ENCODE data around the gene RNF220.

Gene RNF220

DNA sequence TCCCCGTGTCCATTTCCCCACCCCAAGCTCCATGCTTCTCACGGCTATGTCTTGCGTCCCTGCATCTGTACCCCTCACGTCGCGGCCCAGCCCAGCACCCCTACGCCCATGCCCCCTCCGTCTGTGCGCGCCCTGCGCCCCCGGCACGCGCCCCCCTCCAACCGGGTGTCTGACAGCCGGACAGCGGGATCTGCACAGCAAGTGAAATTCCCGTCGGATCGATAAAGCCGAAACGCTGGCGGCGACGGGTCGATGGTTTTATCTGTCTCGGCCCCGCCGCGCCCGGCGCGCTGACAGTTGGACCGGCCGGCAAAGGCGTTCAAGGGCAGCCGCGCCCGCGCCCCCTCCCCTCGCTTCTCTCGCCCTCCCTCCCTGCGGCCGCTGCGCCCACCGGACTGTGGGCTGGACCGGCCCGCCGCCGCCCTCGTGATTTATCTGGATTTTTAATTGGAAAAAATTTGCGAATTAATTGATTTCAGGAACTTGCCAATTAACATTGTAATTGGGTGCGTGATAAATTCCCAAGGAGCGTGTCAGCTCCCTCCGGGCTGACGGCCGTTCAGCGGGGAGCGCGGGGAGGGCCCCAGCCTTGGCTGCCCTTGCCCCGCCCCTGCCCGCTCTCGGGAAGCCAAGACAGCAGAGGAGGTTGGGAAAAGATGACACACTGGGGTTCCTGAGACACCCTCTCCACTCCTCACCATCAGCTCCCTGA is 212.1 kb downstream of the RNF220 start:
- DNase-seq: no peak

DNA sequence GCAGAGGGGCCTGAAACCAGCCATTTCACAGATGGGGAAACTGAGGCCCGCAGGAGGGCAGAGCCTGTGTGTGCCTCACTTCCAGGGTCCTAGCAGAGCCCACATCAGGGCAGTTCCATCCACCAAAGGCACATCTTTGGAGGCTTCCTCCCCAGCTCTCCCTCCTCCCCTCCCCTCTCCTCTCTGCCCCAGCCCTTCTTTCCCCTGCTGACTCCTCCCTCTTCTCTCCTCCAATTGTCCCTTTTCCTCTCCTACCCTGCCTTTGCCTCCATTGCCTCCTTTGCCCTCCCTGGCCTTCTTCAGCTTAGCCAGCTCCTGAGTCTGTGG is 212.6 kb downstream of the RNF220 start:
- no peak for DNase-seq

DNA sequence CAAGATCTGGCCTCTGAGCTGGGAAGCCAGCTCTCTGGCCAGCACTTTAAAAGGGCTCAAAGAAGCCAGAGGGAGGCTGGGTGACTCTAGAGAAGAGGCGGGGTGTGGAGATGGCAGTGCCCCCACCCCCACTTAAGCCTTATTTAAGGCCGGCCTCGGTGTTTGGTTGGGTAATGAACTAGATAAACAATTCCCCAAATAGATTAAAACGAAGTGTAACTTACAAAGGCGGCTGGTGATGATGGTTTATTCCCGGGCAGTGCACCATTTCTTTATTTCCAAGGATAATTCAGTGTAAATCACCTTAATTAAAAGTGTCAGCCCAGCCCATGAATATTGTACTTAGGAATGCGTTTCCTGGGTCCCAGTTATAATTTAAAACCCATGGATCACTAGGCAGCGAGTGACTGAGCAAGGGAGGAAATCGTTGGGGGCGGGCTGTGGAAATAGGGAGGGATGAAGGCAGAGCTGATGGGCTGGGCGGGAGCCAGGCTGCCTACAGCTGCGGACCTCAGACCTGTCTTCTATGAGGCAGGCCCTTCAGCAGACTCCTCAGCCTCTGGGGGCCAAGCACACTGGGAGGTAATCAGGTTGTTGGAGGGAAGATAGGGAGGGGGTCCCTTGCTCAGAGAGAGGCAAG is 214.3 kb downstream of the RNF220 start:
- no peak for DNase-seq

DNA sequence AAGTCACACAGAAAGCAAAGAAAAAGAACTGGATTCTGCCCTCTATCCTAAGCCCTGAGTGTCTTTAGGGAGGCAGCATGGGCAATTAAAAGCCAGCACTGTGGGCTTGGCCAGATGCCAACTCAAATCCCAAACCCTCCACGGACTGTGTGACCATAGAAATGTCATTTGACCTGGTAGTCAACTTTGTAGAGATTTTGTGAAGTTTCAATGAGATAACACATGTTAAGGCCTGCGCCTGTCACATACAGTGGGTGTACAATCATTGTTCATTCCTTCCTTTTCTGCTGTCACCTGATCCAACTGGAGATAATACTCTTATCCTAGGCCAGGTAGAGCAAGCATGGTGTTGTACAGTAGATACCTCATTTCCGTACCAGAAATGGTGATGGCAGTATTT is 215.0 kb downstream of the RNF220 start:
- no peak for DNase-seq

DNA sequence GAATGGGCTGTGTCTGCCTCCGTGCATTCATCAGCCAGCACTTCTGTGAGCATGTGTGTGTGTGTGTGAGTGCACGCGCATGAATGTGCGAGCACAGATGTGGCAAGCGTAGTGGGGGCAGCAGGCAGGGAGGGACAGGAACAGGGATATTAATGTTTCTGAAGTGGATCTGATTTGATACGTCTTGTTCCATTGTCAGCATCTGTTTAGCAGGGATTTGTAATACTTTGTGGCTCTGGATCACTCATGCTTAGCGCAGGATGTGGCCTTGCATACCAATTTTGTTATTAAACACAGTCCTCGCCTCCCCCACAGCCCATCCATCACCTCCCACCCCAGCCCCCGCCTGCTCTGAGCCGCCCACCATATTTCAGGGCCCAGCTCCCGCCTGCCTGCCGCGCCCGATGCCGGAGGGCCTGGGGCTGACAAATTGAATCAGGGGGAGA is 216.8 kb downstream of the RNF220 start:
- no peak for DNase-seq

DNA sequence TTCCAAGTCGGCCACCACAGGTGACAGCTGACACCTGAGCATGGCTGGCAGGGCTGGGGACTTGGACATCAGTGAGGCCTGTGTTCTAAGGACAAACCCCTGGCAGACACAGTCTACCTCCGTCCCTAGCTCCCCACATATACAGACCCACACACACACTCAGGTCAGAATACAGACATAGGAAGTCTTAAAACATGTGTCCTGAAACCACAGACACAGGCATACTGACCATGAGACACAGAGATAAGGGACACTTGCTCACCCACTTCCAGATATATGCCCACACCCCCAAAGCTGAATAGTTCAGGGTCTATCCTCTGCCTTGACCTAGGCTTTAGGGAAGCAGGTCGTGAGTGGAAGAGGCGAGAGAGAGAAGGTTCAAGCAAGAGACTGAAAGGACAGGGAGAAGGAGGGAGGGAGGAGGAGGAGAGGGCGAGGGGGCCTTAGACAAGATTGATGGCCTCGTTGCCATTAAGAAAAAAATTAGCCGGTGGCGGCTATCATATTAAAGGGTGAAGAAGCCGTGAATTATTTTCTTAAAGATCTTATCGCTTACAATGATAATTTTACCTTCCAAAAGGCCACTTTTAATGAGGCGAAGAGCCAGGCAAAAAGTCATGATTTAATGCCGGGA is 219.3 kb downstream of the RNF220 start:
- no peak for DNase-seq

DNA sequence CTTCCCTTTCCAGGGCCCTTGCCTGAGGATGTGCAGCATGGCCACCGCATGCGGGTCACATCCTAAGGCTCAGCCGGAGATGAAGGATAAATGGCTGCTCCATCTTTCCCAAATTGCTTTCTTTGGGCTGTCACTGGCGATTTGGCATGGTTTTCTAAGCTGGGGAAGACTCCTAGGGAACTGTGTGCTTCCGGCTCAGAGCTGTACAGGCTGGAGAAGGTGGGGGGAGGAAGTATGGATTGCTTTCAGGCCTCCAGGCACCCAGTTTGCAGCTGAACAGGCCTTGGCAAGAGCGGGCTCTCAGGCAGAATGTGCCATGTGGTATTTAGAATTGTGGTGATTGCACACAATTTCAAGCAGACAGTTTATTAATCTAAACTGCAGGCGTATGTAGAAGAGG is 220.3 kb downstream of the RNF220 start:
- DNase-seq: no peak

DNA sequence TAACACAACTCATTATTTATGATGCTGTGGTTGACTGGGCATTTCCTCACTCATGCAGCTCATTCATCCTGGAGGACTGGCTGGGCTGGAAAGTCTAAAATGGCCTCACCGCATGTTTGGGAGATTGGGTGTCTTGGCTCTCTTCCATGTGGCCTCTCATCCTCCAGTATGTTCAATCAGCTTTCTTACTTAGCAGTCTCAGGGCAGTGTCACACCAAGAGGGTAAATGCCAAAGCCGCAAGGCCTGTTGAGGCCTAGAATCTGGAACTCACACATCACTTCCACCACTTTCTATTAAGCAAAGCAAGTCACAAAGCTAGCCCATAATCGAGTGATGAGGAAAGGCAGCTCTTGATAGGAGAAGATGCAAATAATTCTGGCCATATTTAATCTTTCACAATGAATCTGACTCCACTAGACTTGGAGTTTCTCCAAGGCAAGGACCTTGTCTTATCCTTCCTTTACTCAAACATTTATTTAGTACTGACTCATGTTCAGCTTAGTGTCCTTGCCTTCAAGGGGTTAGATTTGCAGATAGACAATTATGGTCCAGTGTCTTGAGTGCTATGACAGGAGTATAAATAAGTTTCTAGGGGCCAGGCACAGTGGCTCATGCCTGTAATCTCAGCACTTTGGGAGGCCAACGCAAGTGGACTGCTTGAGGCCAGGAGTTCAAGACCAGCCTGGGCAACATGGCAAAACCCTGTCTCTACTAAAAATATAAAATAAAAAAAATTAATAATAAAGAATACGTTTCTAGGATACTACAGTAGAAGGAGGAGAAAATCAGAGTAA is 224.1 kb downstream of the RNF220 start:
- DNase-seq: no peak

DNA sequence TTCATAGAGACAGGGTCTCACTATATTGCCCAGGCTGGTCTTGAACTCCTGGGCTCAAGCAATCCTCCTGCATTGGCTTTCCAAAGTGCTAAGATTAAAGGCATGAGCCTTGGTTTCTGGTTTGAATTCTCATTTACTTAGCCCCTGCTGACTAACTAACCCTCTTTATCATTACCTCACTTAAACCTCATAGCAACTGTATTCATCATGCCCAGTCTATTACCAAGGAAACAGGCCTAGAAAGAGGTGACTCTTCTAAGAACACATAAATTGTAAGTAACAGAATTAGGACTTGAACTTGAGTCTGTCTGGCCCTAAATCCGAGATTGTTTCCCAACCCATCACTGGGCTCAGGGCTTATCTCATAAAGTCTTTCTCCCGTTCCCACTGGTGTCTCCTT is 225.1 kb downstream of the RNF220 start:
- DNase-seq: no peak

DNA sequence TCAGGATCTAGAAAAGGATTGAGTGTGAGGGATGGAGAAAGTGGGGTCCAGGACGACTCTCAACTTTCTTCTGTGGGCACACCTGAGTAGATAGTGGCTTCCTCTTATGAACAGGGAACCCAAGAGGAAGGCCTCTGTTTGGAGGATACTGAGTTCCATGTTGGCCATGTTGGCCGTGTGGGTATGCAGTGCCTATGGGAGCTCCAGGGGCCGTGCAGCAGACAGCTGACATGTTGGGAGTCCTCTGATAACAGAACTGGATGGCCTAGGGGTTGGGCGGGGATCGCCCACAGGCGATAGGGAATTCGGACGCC is 226.2 kb downstream of the RNF220 start:
- no peak for DNase-seq

DNA sequence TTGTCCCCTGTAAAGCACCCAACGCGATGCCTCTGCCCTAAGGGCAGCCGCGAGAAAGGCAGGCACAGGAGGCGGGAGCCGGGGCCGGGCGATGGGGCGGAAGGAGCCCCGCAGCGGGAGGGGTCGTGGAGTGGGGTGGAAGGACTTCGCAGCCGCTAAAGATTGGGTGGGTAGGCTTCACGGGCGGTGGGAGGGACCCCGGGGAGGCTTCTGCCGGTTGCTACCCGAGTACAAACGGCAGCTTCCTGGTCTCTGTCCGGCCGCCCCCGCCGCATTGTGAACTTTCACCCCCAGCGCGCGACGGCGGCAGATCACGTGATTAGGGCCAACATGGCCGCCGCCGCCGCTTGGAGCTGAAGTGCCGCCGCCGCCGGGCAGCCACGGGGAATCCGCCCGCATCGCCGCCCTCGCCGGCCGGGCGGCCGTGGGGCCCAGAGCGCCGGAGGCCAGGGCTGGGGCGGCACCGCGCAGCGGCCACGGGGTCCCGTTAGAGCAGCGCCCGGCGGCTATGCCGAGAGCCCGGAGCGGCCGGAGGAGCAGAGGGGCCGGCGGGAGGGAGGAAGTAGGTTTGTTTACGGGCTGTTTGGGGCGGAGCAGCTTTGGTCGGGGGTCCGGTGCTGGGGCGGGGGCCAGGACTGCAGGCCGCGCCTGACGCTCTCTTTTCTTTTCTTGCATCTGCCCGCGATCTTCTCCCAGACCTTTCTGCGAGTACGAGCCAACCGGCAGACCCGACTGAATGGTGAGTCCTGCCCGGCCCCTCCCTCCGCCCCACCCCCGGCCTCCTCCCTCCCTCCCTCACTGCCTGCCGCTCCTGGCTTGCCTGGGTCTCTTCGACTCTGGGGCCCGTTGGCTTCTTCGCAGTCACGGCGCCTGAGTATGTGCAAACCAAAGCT is 226.8 kb downstream of the RNF220 start:
- DNase-seq: peak; percentile 92

DNA sequence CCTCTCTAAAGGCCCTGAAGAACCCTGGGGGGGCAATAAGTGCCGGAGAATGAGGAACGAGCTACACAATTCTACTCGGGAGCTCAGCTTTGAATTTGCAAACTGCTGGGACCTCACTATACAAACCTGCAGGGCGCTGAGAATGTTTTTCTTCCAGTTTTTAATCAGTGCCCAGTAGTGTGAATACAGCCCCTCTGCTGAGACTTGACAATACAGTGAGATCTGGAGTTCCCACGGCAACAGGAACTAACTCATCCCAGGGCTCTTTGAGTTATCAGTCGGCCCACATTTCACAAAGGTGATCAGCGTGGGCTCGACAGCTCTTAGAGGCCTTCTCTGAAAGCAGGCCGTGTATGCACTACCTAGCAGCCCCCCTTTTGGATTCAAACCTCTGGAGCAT is 227.5 kb downstream of the RNF220 start:
- no peak for DNase-seq

DNA sequence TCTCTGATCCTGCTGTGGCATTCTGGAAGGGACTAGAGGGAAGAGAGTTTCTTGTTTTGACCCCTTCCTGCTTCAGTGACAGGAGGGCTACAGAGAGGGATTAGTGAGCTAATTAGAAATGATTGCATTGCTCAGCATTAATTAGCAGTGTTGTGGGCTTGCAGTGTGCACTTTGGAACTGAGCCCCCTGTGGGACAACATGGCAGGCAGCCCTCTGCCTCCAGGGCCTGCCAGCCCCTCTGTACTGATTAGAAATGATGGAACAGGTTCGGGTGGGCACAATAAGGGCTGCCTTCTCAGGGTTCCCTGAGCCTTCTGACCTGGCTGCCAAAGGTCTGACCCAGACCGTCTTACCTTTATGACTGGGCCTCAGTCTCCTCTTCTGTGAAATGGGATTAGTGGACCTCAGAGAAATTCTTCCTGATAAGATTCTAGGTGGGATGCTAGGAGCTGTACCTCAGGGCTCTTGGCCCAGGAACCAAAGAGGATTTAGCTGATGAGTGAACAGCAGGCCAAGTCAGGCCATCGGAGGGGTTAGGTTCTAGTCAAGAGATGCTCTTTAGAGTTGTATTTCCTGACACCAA is 229.6 kb downstream of the RNF220 start:
- no peak for DNase-seq

DNA sequence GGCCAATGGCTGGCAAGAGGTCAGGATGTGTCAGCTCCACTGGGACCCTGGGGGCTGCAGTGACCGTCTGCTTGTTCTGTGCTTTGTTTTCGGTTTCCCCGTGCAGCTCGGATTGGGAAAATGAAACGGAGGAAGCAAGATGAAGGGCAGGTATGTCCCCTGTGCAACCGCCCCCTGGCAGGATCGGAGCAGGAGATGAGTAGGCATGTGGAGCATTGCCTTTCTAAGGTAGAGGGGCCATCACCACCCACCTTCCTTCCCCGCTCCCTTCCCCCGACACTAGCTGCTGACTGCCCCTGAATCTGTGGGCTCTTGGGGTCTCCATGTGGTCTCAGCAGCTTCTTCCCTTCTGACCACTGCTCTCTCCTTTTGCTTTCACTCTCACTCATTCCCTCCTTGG is 230.4 kb downstream of the RNF220 start:
- DNase-seq: no peak

DNA sequence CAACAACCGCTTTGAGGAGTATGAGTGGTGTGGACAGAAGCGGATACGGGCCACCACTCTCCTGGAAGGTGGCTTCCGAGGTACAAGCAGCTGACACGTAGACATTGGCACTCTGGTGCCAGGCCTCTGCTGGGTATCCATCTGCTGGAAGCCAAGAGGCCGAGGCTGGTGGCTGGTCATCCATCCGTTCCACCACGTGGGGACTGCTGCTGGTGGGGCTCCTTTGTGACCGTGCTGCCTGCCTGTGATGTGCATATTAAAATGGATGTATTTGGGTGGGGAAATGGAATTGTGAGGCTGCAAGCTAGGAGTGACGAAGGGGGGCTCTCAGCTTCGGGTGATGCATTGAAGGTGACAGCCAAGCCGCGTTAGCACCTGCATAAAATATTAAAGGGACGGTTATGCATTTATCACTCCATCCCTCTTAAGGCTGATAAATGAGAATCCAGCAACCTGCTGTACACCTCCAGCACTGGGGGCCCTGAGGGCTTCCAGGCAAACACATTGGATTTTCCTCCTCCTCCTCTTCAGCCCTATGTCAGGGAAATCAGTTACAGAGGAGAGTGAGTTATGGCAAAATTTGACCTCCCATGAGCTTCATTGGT is 231.1 kb downstream of the RNF220 start:
- DNase-seq: no peak

DNA sequence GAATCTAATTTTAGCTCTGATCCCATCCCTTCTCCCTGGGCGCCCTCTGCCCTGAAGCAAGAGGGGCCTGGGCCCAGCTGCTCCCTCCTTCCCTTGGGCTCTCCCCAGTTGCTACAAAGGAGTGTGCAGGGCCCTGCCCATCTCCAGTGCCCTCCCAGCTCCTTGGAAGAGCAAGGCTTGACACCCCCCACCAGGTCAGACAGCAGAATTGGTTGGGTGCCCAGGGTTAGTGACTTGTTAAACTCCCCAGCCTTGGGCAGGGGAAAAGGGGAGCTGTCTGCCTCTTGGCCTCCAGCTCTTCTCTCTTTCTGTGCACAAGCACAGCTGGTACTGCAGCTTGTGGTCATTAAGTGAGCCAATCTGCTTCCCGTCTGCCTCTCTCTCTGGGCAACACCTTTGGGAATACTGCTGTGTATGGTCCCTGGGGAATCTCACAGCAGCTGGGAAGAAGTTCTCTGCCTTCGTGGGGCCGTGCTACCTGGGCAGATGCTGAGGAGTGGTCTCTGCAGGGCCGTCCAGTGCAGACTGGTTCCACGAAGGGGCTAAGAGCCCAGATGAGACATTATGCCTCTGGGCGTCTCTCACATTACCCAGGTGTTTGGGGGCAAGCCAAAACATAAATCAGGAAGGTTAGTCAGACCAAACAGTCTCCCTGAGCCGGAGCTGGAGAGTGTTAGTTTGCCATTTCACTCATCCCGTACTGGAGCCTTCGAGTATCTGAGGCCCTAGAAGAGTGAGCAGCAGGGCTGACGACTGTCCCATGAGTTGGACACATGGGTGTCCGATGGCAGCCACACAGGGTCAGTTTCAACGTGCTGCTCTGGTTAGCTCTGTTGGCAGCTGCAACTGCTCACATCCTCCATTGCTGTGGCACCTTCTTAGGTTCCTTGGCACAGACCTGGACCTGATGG is 231.9 kb downstream of the RNF220 start:
- DNase-seq: no peak

DNA sequence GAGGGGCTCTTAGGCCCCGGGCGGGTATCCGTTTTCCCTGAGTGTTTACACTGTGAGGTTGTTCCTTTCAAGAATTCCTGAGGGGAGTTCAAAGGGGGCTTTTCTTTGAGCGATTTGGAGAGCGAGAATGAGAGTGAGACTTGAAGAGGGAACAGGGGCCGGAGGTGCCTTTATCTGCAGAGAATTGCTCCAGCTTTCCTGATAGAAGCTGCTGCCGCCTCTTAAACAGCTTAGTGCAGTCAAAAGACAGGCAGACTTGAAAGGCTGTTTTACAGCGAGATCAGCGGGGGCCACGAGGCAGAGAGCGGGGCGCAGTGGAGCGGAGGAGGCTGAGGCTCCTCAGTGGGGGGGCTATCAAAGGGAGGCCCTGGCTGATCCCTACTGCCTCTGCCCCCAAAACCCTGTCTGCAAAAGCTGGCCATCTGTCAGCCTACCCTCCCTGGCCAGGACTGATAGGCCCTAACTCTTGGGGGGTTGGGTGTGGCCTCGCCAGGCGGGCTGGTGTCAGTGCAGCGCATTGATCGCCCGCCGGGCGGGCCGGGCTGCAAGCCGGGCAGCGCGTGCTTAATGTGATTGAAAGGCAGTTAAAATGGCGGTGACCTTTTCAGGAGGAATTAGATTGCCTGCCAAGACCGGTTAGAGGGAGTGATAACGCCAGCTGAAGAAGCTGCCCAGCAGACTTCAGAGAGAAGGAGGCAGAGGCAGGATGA is 232.8 kb downstream of the RNF220 start:
- no peak for DNase-seq

DNA sequence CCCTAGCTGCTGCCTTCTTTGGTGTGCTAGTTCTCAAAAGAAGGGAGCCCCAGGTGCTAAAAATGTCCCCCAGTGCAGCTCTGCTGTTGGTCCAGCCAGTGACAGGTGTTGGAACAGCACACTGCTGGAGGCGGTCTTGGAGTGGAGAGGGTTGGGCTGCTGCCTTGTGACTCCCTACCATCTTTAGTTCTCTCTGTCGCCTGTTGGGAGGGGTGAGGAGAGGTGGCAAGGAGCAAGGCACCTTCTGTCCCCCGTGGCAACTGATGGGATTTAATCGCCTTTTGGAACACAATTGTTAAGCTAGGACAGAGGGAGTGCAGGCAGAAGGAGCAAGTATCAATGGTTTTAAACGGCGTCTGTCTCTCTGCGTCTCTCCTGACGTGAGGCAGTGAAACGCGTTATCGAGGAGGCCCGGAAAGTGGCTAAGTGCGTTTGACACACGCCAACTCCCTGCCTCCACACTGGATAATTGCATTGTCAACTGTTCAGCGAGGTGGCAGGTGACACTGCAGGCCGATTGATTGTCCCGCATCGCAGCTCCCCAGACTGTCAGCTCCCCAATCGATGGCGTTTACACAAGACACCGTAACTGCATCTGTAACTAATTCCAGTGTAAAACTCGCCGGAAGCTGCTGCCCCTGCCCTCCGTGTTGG is 235.3 kb downstream of the RNF220 start:
- no peak for DNase-seq
